ENCODE results near the gene REL.

- TF ChIP-seq CTCF (IDR thresholded peaks at IDR 0.05) (no peak), POLR2A (IDR thresholded peaks at IDR 0.05) (no peak), POLR2AphosphoS5 (IDR thresholded peaks at IDR 0.05) (no peak), EP300 (IDR thresholded peaks at IDR 0.05) (no peak)
Measured at GRCh38 chr2:60890393-60890707, 9.0 kb downstream of the REL start.

Measured in stomach (tissue), 4 donors.